HG02970 (cell line): ENCODE results near the gene QKI.
A peak's percentile ranks its signal among the peaks of the same experiment; 100 is the strongest.
"Not testable (repeated sequence)": the region's sequence is repeated elsewhere in the genome, so short reads cannot be mapped to it uniquely, and the experiment has no call there.

Experiments used
- ATAC-seq: cut with Tn5 transposase; IDR thresholded peaks from one replicate; pipeline ENCODE4 v1.9.1; 2021; ENCODE audit warnings: mild to moderate bottlenecking, moderate library complexity, moderate number of reproducible peaks; ENCODE audit not compliant: unreplicated experiment, low FRiP score

QKI gene

GRCh38 chr6:163414117-163414945 is at the start of gene QKI:
TSS of gene QKI (plus strand) at chr6:163414718. CDS start at chr6:163415194, 476 bp downstream.
- peak; percentile 34 for ATAC-seq

GRCh38 chr6:163366288-163366687 is 48.2 kb upstream of the QKI start:
- ATAC-seq: no peak

- ATAC-seq: no peak
Observed at GRCh38 chr6:163367497-163368183, 46.9 kb upstream of the QKI start.

- no peak for ATAC-seq
Observed at GRCh38 chr6:163369141-163369540, 45.4 kb upstream of the QKI start.

DNA sequence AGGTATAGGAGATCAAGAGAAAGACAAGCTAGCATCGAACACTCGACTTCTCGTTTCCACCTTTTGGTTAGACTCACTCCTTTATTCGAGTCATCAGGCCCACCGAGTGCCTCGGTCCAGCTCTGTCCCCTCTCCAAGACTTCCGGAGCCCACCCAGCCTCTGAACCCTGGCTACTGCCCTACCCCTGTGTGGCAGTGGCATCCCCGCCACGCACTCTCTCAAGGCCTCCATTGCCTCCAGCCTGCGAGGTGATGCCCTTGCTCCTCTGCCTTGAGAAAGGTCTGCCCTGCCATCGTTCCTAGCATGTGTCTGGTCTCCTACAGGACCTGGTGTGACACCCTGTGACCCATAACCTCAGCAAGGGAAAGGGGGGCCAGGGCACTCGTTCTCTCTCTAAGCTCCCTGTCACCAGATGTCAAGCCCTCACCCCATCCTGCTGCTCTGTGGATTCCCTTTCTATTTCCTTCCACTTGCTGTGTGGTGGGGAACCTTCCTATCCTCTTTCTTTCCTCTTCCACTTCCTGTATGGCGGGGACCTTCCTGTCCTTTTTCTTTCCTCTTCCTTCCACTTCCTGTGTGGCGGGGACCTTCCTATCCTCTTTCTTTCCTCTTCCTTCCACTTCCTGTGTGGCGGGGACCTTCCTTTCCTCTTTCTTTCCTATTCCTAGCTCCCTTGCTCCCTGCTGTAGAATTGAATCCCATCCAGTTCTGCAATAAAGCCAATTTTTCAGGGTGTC is 44.7 kb upstream of the QKI start:
- no peak for ATAC-seq

- ATAC-seq: no peak
Observed at GRCh38 chr6:163370464-163371117, 43.9 kb upstream of the QKI start.

DNA sequence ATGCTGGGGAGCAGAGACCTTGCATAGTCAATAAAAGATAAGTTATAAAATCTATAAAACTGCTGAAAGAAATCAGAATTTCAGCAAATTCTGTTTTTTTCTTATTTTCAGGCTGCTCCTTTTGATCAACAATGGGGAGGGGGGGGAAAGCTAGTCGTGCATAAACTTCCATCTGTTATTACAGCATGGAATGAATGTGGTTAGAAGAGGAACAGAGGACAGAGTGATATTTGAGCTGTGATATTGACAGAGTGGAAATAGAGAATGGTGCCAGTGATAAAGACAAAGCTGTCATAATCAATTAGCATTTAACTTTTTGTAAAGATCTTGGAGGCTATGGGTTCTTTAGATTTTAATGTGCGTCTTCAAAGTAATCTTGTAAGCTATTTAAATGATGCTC is 43.4 kb upstream of the QKI start:
- no peak for ATAC-seq

- no peak for ATAC-seq
Observed at GRCh38 chr6:163373240-163373639, 41.3 kb upstream of the QKI start.

- no peak for ATAC-seq
Observed at GRCh38 chr6:163375361-163375760, 39.2 kb upstream of the QKI start.

- no peak for ATAC-seq
Observed at GRCh38 chr6:163376187-163376586, 38.3 kb upstream of the QKI start.

DNA sequence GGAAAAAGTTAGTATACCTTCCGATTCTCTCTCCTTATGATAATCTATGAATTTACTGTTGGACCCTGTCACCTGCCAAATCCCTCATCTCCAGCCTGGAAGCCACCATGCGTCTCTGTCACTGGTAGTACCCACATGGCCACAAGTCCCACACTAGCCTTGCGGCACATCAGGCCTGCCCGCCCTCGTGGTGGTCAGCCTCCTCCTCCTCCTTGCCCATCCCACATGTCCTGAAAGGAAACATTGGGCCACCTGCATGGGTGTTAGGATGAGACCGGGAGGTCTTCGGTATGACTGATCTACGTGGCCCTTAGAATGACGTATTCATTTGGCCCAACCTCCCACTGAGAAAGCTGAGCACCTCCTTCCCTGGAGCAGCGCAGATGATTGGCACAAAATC is 37.0 kb upstream of the QKI start:
- no peak for ATAC-seq

DNA sequence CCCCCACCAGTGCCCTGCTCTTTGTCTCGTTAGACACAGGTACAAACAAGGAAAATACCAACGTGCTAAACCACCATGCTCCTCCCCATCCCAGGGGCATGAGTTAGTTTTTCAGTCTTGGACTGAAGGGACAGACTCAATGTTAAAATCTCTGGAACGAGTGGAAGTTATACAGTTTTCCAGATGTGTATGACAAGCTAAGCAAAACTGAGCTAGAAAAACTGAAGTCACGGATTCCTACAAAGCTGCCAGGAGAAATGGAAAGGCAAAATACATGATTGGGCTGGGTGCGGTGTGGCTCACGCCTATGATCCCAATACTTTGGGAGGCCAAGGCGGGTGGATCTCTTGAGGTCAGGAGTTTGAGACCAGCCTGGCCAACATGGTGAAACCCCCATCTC is 34.3 kb upstream of the QKI start:
- no peak for ATAC-seq

DNA sequence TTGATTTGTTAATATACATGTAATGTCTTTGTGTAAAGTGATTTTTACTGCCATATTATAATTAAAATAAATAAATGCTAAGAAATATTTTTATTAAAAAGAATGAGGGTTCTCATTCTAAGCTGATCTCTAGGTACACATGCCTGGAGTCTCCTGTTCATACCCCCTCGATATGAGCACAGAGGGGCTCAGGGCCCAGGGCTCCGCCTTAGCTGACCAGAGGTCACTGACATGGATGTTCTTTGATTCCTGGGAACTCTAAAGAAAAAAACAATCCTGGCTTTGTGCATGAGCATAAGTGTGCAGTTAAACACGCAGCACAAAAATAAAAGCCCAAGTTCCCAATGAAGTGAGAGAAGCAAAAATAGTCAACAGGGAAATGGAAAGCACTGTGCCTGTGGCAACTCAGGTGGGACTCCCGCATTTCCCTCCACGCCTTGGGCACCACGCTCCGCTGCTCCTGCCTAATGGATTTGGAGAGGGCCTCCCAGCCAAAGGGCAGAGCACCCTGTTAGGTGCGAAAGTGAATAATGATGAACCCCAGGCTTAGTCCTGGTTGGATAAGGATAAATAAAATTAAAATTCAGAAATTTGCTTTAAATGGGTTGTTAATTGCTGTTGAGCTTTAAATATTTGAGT is 33.3 kb upstream of the QKI start:
- no peak for ATAC-seq

DNA sequence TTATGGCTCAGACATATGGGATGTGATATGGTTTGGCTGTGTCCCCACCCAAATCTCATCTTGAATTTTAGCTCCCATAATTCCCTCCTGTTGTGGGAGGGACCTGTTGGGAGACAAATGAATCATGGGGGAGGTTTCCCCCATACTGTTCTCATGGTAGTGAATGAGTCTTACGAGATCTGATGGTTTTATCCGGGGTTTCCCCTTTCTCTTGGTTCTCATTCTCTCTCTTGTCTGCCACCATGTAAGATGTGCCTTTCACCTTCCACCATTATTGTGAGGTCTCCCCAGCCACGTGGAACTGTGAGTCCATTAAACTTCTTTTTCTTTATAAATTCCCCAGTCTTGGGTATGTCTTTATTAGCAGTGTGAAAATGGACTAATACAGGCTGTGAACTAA is 31.1 kb upstream of the QKI start:
- not testable (repeated sequence) for ATAC-seq

DNA sequence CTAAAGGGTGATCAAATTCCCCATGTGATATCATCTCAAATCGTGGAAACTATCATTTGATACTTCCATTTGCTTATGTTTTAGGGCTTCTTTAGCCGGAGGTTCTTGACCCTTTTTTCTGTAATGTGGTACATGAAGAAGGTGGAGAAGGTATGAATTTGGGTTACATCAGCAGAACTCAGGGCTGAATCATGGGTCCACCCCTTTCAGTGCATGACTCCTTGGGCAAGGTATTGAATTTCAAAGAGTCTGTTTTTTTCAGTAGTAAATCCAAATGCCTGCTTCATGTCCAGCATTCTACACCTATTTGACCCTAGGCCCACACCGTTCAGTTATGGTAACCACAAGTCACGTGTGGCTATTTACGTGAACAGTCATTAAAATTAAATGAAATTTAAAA is 30.6 kb upstream of the QKI start:
- no peak for ATAC-seq

GRCh38 chr6:163384510-163384909 is 30.0 kb upstream of the QKI start:
- ATAC-seq: no peak

DNA sequence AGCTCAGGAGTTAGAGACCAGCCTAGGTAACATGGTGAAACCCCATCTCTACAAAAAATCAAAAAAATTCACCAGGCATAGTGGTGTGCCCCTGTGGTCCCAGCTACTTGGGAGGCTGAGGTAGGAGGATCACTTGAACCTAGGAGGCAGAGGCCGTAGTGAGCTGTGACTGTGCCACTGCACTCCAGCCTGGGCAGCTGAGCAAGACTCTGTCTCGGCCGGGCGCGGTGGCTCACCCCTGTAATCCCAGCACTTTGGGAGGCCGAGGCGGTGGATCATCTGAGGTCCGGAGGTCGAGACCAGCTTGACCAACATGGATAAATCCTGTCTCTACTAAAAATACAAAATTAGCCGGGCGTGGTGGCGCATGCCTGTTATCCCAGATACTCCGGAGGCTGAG is 29.0 kb upstream of the QKI start:
- ATAC-seq: not testable (repeated sequence)

GRCh38 chr6:163386329-163386908 is 28.1 kb upstream of the QKI start:
- no peak for ATAC-seq

GRCh38 chr6:163387317-163387716 is 27.2 kb upstream of the QKI start:
- ATAC-seq: no peak

- no peak for ATAC-seq
Observed at GRCh38 chr6:163389354-163389753, 25.2 kb upstream of the QKI start.
